ENCODE results near the gene MAML2. TPM values are rescaled to one million over a fixed set of nuclear protein-coding genes. Genes with fewer than 3 reads are reported as not detected.

MAML2 gene
- total and polyA plus RNA-seq, 8 donors = 2.4 to 11.8 (median 4.1) TPM

DNA sequence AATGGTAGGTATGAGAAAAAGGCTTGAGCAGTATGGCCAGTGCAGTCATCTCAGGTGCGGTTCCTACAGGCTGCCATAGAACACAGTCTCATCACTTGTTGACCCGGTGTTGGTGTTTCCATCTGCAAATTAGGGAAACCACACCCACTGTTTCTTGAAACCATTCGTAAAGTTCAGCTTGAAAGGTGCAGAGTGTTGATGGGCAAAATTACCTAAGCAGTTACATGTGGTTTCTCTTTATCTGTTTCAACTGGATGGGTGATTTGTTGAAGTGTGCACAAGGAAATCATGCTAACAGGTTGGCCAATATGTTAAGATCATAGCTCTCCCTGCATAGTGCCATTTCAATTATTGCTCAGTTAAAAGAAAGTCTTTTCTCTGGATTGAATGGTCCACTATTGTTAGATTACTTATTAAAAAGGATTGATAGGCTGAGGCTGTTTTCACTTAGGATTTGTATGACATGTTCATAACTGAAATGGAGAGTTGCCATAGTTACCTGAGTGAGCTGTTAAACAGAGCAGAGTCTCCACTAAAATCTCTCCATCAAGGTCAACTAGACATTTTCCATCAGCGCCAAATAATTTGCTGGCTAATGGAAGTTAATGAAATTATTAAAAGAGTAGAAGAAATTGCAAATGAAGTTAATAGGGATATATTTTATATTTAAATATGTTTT, 215.9 kb downstream of the MAML2 start:
- H3K27me3 ChIP-seq = no peaks in the 10 kb centered on the region
- no peaks in the 10 kb centered on the region for H3K9me3 ChIP-seq
- intact Hi-C loops (cut with DNase I) = no loop called here
- no peaks in the 10 kb centered on the region for H3K4me1 ChIP-seq
- TF ChIP-seq, protein P1, sequence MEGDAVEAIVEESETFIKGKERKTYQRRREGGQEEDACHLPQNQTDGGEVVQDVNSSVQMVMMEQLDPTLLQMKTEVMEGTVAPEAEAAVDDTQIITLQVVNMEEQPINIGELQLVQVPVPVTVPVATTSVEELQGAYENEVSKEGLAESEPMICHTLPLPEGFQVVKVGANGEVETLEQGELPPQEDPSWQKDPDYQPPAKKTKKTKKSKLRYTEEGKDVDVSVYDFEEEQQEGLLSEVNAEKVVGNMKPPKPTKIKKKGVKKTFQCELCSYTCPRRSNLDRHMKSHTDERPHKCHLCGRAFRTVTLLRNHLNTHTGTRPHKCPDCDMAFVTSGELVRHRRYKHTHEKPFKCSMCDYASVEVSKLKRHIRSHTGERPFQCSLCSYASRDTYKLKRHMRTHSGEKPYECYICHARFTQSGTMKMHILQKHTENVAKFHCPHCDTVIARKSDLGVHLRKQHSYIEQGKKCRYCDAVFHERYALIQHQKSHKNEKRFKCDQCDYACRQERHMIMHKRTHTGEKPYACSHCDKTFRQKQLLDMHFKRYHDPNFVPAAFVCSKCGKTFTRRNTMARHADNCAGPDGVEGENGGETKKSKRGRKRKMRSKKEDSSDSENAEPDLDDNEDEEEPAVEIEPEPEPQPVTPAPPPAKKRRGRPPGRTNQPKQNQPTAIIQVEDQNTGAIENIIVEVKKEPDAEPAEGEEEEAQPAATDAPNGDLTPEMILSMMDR (IDR thresholded peaks at IDR 0.05) = no peak
- H3K27ac ChIP-seq = peak overlapping the region in 1 of 4 donors; percentile 8
- DNase-seq = no peak
- no peak for FAIRE-seq
- no peaks in the 10 kb centered on the region for H3K36me3 ChIP-seq
- peak in 3 of 4 donors; percentile 15 to 67 (median 60) for ATAC-seq
- WGBS, 2 donors = 61 to 68% methylated on average over 4 of the region's 4 CpGs
- H3K4me3 ChIP-seq = no peak overlapping the region

DNA sequence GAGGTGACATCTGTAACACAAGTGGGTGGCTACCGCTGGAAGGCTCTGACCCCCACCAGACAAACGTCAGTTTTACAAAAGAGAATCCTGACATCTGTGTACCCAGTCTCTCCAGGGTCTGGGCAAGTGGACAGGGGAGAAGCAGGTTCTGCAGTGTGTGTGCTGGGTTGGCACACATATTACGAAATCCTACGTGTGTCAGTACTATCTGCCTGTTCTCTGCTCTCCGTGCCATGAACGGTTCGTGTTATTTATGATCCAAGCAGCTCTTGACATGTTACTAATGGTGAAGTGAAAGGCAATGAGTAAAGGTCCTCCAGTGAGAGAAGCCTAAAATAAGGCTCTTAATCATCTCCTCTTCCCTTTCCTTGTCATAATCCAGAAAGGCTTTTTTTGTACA, 217.6 kb downstream of the MAML2 start:
- intact Hi-C loops (cut with DNase I) = no loop called here
- no peak for FAIRE-seq
- H3K27ac ChIP-seq = no peak overlapping the region

DNA sequence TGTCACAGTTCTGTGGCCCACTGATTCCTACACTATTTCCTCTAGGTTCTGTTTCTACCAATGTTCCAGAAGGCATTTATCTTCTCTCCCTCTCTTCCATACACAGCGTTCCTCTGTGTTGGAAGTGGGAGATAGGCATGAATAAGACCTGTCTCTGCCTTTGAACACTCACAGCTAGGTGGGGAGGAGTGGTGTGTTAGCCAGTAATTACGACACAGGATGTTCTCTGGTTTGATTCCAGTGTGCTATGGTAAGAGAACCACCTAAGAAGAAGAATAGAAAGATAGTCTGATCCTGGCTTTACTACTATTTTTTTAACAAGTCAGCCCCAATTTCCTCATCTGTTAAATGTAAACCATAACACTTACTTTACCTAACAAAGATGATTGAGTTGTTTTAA, 218.8 kb downstream of the MAML2 start:
- ATAC-seq (no peak), DNase-seq (no peak), FAIRE-seq (no peak)
- Histone ChIP-seq H3K4me1 (no peaks in the 10 kb centered on the region), H3K27me3 (no peaks in the 10 kb centered on the region), H3K9me3 (no peaks in the 10 kb centered on the region), H3K27ac (no peak overlapping the region), H3K36me3 (no peaks in the 10 kb centered on the region), H3K4me3 (no peak overlapping the region)
- 72 to 75% methylated on average over 2 of the region's 2 CpGs for WGBS, 2 donors
- intact Hi-C loops (cut with DNase I) = no loop called here
- TF ChIP-seq, protein P1 (IDR thresholded peaks at IDR 0.05) = no peak

More for the DNA sequence above, 217.6 kb downstream of the MAML2 start:
- Histone ChIP-seq H3K4me3 (no peak overlapping the region), H3K4me1 (no peaks in the 10 kb centered on the region), H3K27me3 (no peaks in the 10 kb centered on the region), H3K36me3 (no peaks in the 10 kb centered on the region), H3K9me3 (no peaks in the 10 kb centered on the region)
- TF ChIP-seq, protein P1 (IDR thresholded peaks at IDR 0.05) = no peak
- DNase-seq = no peak
- 31 to 32% methylated on average over 7 of the region's 7 CpGs for WGBS, 2 donors
- ATAC-seq = peak in 1 of 4 donors; percentile 29

DNA sequence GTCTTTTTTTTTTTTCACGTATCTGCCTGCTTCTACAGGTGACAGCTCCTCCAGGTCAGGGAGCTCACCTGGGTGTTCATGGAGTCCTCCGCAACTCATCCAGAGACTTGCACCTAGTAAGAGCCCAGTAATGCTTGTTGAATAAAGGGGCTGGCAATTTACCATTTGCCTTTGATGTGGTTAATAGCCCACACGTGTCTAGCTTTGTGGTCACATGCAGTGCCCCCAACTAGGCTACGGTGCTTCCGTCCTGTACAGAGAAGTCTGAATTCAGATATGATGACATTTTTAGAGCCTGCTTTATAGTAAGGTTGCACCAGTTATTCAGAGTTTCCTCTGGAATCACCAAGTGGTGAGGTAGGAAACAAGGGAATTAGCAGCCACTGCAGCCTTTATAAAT, 219.7 kb downstream of the MAML2 start:
- no peak for ATAC-seq
- 69 to 78% methylated on average over 5 of the region's 5 CpGs for WGBS, 2 donors
- Histone ChIP-seq H3K27ac (no peak overlapping the region), H3K4me1 (no peaks in the 10 kb centered on the region), H3K4me3 (no peak overlapping the region), H3K36me3 (no peaks in the 10 kb centered on the region), H3K27me3 (no peaks in the 10 kb centered on the region), H3K9me3 (no peaks in the 10 kb centered on the region)
- FAIRE-seq = no peak
- DNase-seq = no peak
- intact Hi-C loops (cut with DNase I) = no loop called here
- TF ChIP-seq, protein P1 (IDR thresholded peaks at IDR 0.05) = no peak

DNA sequence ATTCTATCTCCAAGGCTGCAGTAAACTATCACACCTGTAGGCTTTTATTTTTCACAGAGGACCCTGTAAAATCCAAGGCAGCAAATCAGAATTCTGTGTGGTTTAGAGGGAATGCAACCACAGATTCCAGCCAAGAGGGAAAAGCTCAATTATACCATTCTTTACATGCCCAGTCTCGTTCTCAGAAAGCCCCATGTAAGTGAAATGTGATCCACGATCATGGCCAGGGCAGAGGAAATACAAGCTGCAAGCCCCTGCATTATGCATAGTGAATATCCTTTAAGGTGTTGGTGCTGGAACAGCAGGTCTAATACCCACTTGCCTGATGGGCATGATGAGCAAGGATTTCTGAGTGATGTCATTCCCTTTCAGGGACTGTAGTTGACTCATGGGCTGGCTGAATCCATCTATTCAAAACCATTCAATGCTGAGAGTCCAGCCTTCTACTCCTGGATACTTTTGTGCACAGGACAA, 220.4 kb downstream of the MAML2 start:
- DNase-seq (no peak), FAIRE-seq (no peak)
- WGBS, 2 donors = 32 to 52% methylated on average over 2 of the region's 2 CpGs

More for the DNA sequence above, 220.4 kb downstream of the MAML2 start:
- Histone ChIP-seq H3K4me3 (no peak overlapping the region), H3K27ac (no peak overlapping the region), H3K4me1 (no peaks in the 10 kb centered on the region), H3K9me3 (no peaks in the 10 kb centered on the region), H3K27me3 (no peaks in the 10 kb centered on the region), H3K36me3 (no peaks in the 10 kb centered on the region)
- no peak for ATAC-seq
- intact Hi-C loops (cut with DNase I) = no loop called here
- TF ChIP-seq, protein P1 (IDR thresholded peaks at IDR 0.05) = no peak

Data from pancreas (tissue), 10 donors.